Tibial nerve (tissue), 4 donors: ENCODE measurements around the gene CNTNAP5. TPM values are rescaled to one million over a fixed set of nuclear protein-coding genes. Genes with fewer than 3 reads are reported as not detected.

Experiments
- DNase-seq, 2 donors: peaks; one replicate each; pipeline ENCODE4 v3.0.0-alpha.2; 2019; ENCODE audit warnings: low spot score in 2 of 2
- H3K27ac ChIP-seq, 4 donors: fragments of 200-600 bp; sonication (generic) in 3 of 4; one replicate each; pipeline ENCODE4 v1.5.1; 2017 to 2019; ENCODE audit warnings: mild to moderate bottlenecking in 1 of 4
- H3K27me3 ChIP-seq, 2 donors: fragments of 200-600 bp; sonication (generic) in 1 of 2; one replicate each; pipeline versions ENCODE4 v1.5.1 to v1.6.0; 2017 to 2019
- H3K36me3 ChIP-seq, 3 donors: fragments of 200-600 bp; sonication (generic); one replicate each; pipeline ENCODE4 v1.5.1; 2018 to 2019
- H3K4me1 ChIP-seq, 4 donors: fragments of 200-600 bp; sonication (generic) in 3 of 4; one replicate each; pipeline ENCODE4 v1.5.1; 2017 to 2019
- H3K4me3 ChIP-seq, 4 donors: fragments of 200-600 bp; sonication (generic) in 3 of 4; one replicate each; pipeline ENCODE4 v1.5.1; 2017 to 2019; ENCODE audit warnings: mild to moderate bottlenecking in 1 of 4, moderate library complexity in 1 of 4
- H3K9me3 ChIP-seq, 4 donors: fragments of 200-600 bp; sonication (generic) in 3 of 4; one replicate each; pipeline ENCODE4 v1.5.1; 2017 to 2019
- EP300 ChIP-seq, 2 donors: sonication (generic); formaldehyde crosslinking; IDR thresholded peaks; one replicate each; pipeline ENCODE4 v1.6.1; 2017; ENCODE audit warnings: antibody characterized with exemption in 2 of 2, mild to moderate bottlenecking in 1 of 2
- POLR2A ChIP-seq, 2 donors: fragments of 450-650 bp; IDR thresholded peaks; one replicate each; pipeline ENCODE4 v1.6.1; 2017; ENCODE audit warnings: antibody characterized with exemption in 2 of 2, mild to moderate bottlenecking in 2 of 2, moderate library complexity in 2 of 2
- WGBS, 2 donors: methylation state at CpG; one replicate each; pipeline ENCODE4 v1.1.5; 2018; 5-methylcytosine and 5-hydroxymethylcytosine counted together
- total RNA-seq, 4 donors: library from RNA; depleted of rRNA; stranded (reverse); fragments of >200 nt; gene quantifications; one replicate each; pipeline ENCODE4 v1.1.0, GENCODE V29; 2016
- TF ChIP-seq, protein P1 (sequence below), 5 experiments: fragments of 200-600 bp in 3 of 5; fragments of 450-650 bp in 2 of 5; sonication (generic) in 3 of 5; IDR thresholded peaks; one replicate each; pipeline ENCODE4 v1.5.1; 2016 to 2019; ENCODE audit warnings: antibody characterized with exemption in 5 of 5, mild to moderate bottlenecking in 3 of 5, moderate library complexity in 2 of 5

The CNTNAP5 gene
- total RNA-seq, 4 donors from 2014 or later = under 0.01 to 0.22 TPM; not detected in 2

GRCh38 chr2:124314084-124314483, 289.0 kb downstream of the CNTNAP5 start:
- no peak for DNase-seq
- no peak for TF ChIP-seq EP300 (IDR thresholded peaks at IDR 0.05)
- no peak for TF ChIP-seq POLR2A (IDR thresholded peaks at IDR 0.05)
- TF ChIP-seq, protein P1, sequence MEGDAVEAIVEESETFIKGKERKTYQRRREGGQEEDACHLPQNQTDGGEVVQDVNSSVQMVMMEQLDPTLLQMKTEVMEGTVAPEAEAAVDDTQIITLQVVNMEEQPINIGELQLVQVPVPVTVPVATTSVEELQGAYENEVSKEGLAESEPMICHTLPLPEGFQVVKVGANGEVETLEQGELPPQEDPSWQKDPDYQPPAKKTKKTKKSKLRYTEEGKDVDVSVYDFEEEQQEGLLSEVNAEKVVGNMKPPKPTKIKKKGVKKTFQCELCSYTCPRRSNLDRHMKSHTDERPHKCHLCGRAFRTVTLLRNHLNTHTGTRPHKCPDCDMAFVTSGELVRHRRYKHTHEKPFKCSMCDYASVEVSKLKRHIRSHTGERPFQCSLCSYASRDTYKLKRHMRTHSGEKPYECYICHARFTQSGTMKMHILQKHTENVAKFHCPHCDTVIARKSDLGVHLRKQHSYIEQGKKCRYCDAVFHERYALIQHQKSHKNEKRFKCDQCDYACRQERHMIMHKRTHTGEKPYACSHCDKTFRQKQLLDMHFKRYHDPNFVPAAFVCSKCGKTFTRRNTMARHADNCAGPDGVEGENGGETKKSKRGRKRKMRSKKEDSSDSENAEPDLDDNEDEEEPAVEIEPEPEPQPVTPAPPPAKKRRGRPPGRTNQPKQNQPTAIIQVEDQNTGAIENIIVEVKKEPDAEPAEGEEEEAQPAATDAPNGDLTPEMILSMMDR (IDR thresholded peaks at IDR 0.05) = no peak
- no peaks in the 10 kb centered on the region for H3K27me3 ChIP-seq
- no peak overlapping the region for H3K4me3 ChIP-seq
- 92 to 93% methylated on average over 8 of the region's 8 CpGs for WGBS, 2 donors
- no peak overlapping the region for H3K27ac ChIP-seq
- H3K9me3 ChIP-seq = no peaks in the 10 kb centered on the region
- H3K36me3 ChIP-seq = no peaks in the 10 kb centered on the region
- H3K4me1 ChIP-seq = no peaks in the 10 kb centered on the region

DNA sequence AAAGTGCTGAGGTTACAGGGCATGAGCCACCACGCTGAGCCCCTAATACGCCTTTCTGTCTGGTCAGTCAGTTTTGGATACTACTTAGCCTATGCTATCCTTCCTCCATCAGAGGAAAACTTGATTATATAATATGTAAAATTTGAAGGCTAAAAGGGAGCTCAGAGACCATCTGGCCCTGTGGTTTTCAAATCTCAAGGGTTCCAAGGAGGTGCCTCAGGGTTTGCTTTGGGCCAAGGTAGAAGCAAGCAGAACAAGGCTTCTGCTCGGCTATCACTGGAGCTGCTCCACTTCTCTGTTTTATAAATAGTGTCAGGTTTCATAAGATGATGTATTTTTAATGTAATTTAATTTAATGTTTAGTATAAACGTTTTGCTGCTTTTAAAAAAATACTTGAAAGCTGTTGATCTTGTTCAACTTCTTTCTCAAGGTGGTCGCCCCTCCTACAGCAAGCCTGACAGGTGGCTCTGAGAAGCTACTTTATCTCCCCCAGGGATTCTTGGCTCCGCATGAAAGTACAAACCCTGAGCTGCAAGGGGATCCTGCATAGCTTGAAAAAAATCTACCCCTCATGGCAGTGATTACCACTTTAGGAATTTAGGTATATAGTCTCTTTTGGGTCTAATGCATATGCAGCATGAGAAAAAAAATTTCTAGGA, 290.3 kb downstream of the CNTNAP5 start:
- no peaks in the 10 kb centered on the region for H3K27me3 ChIP-seq
- no peaks in the 10 kb centered on the region for H3K4me1 ChIP-seq
- H3K36me3 ChIP-seq = no peaks in the 10 kb centered on the region
- TF ChIP-seq, protein P1 (IDR thresholded peaks at IDR 0.05) = no peak
- TF ChIP-seq POLR2A (IDR thresholded peaks at IDR 0.05) (no peak), EP300 (IDR thresholded peaks at IDR 0.05) (no peak)
- no peak overlapping the region for H3K4me3 ChIP-seq
- H3K27ac ChIP-seq = no peak overlapping the region
- H3K9me3 ChIP-seq = no peaks in the 10 kb centered on the region
- DNase-seq = no peak
- 76% methylated on average over 6 of the region's 6 CpGs for WGBS, 2 donors

- 80 to 84% methylated on average over 3 of the region's 3 CpGs for WGBS, 2 donors
- no peak for DNase-seq
- Histone ChIP-seq H3K27me3 (no peaks in the 10 kb centered on the region), H3K9me3 (no peaks in the 10 kb centered on the region), H3K36me3 (no peaks in the 10 kb centered on the region), H3K27ac (no peak overlapping the region), H3K4me3 (no peak overlapping the region), H3K4me1 (no peaks in the 10 kb centered on the region)
- TF ChIP-seq EP300 (IDR thresholded peaks at IDR 0.05) (no peak), POLR2A (IDR thresholded peaks at IDR 0.05) (no peak)
- TF ChIP-seq, protein P1 (IDR thresholded peaks at IDR 0.05) = no peak
Measured at GRCh38 chr2:124316133-124316532, 291.0 kb downstream of the CNTNAP5 start.

GRCh38 chr2:124316881-124317605, 292.0 kb downstream of the CNTNAP5 start:
- no peaks in the 10 kb centered on the region for H3K36me3 ChIP-seq
- H3K9me3 ChIP-seq = no peaks in the 10 kb centered on the region
- TF ChIP-seq EP300 (IDR thresholded peaks at IDR 0.05) = no peak
- no peak for TF ChIP-seq POLR2A (IDR thresholded peaks at IDR 0.05)
- H3K4me3 ChIP-seq = no peak overlapping the region
- no peaks in the 10 kb centered on the region for H3K27me3 ChIP-seq
- DNase-seq = no peak
- no peaks in the 10 kb centered on the region for H3K4me1 ChIP-seq
- no peak overlapping the region for H3K27ac ChIP-seq
- 47 to 56% methylated on average over 5 of the region's 5 CpGs for WGBS, 2 donors

- Histone ChIP-seq H3K27ac (no peak overlapping the region), H3K4me1 (no peaks in the 10 kb centered on the region), H3K9me3 (no peaks in the 10 kb centered on the region), H3K4me3 (no peak overlapping the region), H3K36me3 (no peaks in the 10 kb centered on the region), H3K27me3 (no peaks in the 10 kb centered on the region)
- no peak for DNase-seq
- WGBS, 2 donors = 61 to 82% methylated on average over 1 of the region's 1 CpG
- TF ChIP-seq EP300 (IDR thresholded peaks at IDR 0.05) (no peak), POLR2A (IDR thresholded peaks at IDR 0.05) (no peak)
- TF ChIP-seq, protein P1 (IDR thresholded peaks at IDR 0.05) = no peak
Measured at GRCh38 chr2:124317628-124318027, 292.5 kb downstream of the CNTNAP5 start.
